ENCODE data around the gene DISC1.
"Not testable (repeated sequence)": the region's sequence is repeated elsewhere in the genome, so short reads cannot be mapped to it uniquely, and the experiment has no call there.

DISC1 gene

GRCh38 chr1:231666220-231666936 lies 39.8 kb downstream of the DISC1 start:
- H3K36me3 Mint-ChIP-seq (ENCODE audit: low read depth) = peaks cover 32% of the 10 kb centered on the region
- no peak overlapping the region for H3K4me3 Mint-ChIP-seq
- TF ChIP-seq CTCF (IDR thresholded peaks at IDR 0.05; ENCODE audit: unreplicated experiment in 3 of 3) = no peak
- H3K27me3 Mint-ChIP-seq (ENCODE audit: low read depth) = no peaks in the 10 kb centered on the region
- peaks cover 9% of the 10 kb centered on the region for H3K4me1 Mint-ChIP-seq
- H3K27ac Mint-ChIP-seq = peak overlapping the region in 2 of 3 experiments; percentile 18 to 66
- peaks cover 41% of the 10 kb centered on the region for H3K9me3 Mint-ChIP-seq

DNA sequence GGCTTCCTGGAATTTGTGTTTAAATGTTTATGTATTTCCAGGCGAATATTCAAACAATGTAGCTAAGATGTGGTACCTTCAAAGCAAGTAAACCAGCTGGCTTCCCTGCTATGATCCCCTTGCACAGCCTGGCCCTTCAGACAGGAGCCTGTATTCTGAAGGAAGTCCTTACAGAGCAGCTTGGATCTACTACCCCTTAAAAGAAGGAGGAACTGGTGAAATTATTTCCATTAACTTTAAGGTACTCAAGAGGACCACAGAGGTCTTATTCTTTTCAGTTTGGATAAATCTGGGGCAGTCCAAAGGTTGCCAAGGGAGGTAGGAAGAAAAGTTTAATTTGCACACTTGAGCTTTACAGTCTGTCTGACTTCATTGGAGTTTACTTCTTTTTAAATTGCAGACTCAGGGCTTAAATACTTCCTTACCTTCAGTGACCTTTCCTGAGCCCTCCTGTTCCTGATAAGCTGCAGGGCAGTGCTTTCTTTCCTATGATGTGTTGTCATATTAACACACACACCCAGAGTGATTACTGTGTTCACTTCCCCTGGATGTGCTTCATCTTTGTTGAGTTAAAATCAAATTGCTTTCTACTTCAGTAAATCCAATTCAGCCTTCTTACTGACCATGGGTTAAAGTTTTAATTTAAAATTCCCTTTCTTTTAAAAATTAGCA lies 40.5 kb downstream of the DISC1 start:
- TF ChIP-seq CTCF (IDR thresholded peaks at IDR 0.05; ENCODE audit: unreplicated experiment in 3 of 3) = no peak
- H3K36me3 Mint-ChIP-seq (ENCODE audit: low read depth) = peaks cover 27% of the 10 kb centered on the region
- peaks cover 9% of the 10 kb centered on the region for H3K4me1 Mint-ChIP-seq
- H3K4me3 Mint-ChIP-seq = no peak overlapping the region
- peaks cover 37% of the 10 kb centered on the region for H3K9me3 Mint-ChIP-seq
- no peaks in the 10 kb centered on the region for H3K27me3 Mint-ChIP-seq (ENCODE audit: low read depth)
- peak overlapping the region in 2 of 3 experiments; percentile 18 to 66 for H3K27ac Mint-ChIP-seq

DNA sequence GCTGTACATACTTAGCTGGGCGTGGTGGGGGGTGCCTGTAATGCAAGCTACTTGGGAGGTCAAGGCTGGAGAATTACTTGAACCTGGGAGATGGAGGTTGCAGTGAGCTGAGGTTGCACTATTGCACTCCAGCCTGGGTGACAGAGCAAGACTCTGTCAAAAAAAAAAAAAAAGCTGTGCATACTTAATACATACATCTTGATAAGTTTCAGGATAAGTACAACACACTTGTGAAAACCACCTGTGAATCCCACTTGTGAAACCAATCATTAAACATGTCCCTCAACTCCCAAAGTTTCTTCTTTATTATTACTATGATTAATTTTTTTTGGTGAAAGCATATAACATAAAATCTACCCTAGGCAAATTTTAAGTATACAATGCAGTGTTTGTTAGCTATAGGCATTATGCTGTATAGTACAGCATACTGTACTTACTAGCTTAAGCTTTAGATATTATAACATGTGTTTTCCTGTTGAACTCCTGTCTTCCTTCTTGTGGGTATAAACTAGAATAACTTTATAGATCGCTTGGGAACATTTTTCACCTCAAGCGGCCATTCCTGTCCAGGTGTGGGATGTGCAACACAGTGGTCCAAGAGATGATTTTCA lies 41.4 kb downstream of the DISC1 start:
- Mint-ChIP-seq H3K27me3 (ENCODE audit: low read depth) (no peaks in the 10 kb centered on the region), H3K9me3 (peaks cover 35% of the 10 kb centered on the region), H3K4me1 (peaks cover 9% of the 10 kb centered on the region), H3K36me3 (ENCODE audit: low read depth) (peaks cover 27% of the 10 kb centered on the region), H3K27ac (no peak overlapping the region), H3K4me3 (no peak overlapping the region)
- no peak for TF ChIP-seq CTCF (IDR thresholded peaks at IDR 0.05; ENCODE audit: unreplicated experiment in 3 of 3)

DNA sequence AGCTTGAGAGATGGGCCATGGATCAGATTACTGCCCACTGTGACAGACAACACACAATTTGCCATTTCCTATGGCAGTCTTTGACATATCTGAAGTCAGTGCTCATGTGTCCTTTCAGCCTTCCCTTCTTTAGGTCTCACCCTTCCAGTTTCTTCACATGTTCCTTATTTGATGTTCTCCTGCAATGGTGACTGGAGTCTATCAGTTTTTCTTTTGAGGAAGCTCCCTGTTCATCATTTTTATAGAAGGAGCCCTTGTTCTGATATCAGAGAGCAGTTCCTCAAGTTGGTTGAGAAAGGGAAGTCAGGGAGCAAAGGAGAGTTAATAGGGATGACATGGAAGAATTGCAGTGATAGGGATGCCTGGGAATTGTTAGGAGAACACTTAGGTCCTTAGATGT lies 42.2 kb downstream of the DISC1 start:
- Mint-ChIP-seq H3K27ac (no peak overlapping the region), H3K27me3 (ENCODE audit: low read depth) (no peaks in the 10 kb centered on the region), H3K9me3 (peaks cover 33% of the 10 kb centered on the region), H3K4me3 (no peak overlapping the region), H3K4me1 (peaks cover 9% of the 10 kb centered on the region), H3K36me3 (ENCODE audit: low read depth) (peaks cover 24% of the 10 kb centered on the region)
- TF ChIP-seq CTCF (IDR thresholded peaks at IDR 0.05; ENCODE audit: unreplicated experiment in 3 of 3) = no peak

DNA sequence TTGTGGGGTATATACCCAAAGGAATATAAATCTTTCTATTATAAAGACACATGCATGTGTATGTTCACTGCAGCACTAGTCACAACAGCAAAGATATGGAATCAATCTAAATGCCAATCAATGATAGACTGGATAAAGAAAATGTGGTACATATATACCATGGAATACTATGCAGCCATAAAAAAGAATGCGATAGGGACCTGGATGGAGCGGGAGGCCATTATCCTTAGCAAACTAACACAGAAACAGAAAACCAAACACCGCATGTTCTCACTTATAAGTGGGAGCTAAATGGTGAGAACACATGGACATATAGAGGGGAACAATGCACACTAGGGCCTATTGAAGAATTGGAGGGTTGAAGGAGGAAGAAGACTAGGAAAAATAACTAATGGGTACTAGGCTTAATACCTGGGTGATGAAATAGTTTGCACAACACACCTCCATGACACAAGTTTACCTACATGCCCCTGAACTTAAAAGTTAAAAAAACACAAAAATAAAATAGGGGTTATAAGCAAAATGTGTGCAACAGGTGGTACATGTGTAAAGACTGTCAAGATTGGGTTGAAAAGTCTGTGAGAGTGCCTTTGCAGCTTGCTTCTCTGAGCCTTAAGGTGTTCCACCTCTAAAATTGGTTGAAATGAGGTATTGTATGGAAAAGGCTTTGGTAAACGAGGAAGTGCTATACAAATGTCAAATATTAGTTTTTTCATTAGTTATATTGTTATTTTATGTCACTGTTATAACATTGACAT lies 43.5 kb downstream of the DISC1 start:
- peaks cover 21% of the 10 kb centered on the region for H3K36me3 Mint-ChIP-seq (ENCODE audit: low read depth)
- not testable (repeated sequence) for H3K4me3 Mint-ChIP-seq; H3K27ac Mint-ChIP-seq; H3K27me3 Mint-ChIP-seq (ENCODE audit: low read depth); H3K4me1 Mint-ChIP-seq
- H3K9me3 Mint-ChIP-seq = peaks cover 28% of the 10 kb centered on the region

- peaks cover 21% of the 10 kb centered on the region for H3K36me3 Mint-ChIP-seq (ENCODE audit: low read depth)
- no peak overlapping the region for H3K27ac Mint-ChIP-seq
- peaks cover 9% of the 10 kb centered on the region for H3K4me1 Mint-ChIP-seq
- H3K27me3 Mint-ChIP-seq (ENCODE audit: low read depth) = no peaks in the 10 kb centered on the region
- peaks cover 28% of the 10 kb centered on the region for H3K9me3 Mint-ChIP-seq
- TF ChIP-seq CTCF (IDR thresholded peaks at IDR 0.05; ENCODE audit: unreplicated experiment in 3 of 3) = no peak
- H3K4me3 Mint-ChIP-seq = no peak overlapping the region
These were observed 44.2 kb downstream of the DISC1 start for GRCh38 chr1:231670755-231671154.

Data from nephron (organoid).